ENCODE data around the gene ERG. TPM values are rescaled to one million over a fixed set of nuclear protein-coding genes. Genes with fewer than 3 reads are reported as not detected.

Gene ERG
- total and polyA plus RNA-seq, 9 of the 15 experiments (the other 6 are each of a cell fraction or from before 2014, with no cell fraction given) = 0.06 TPM; not detected in 8

- Histone ChIP-seq H3K27me3 (ENCODE audit: control insufficient read depth in 2 of 2, insufficient read depth in 2 of 2, low read length in 2 of 2) (peaks cover 14 to 42% of the 10 kb centered on the region in 2 experiments), H3K27ac (ENCODE audit: extremely low read depth, low read depth, low read length) (no peak overlapping the region), H2AFZ (ENCODE audit: low read depth, low read length) (no peak overlapping the region), H3K4me2 (ENCODE audit: insufficient read depth, low read length) (no peak overlapping the region), H3K9ac (ENCODE audit: insufficient read depth in 1 of 2, low read depth in 2 of 2, low read length in 2 of 2) (no peak overlapping the region), H3K9me3 (replicated peaks; ENCODE audit: control insufficient read depth, insufficient read depth, low read depth, low read length) (no peaks in the 10 kb centered on the region), H3K79me2 (ENCODE audit: control insufficient read depth, insufficient read depth, low read length) (no peaks in the 10 kb centered on the region), H3K4me1 (replicated peaks in 1 of 2; ENCODE audit: control insufficient read depth in 2 of 2, insufficient read depth in 2 of 2, low read length in 2 of 2) (peaks cover 0 to 8% of the 10 kb centered on the region in 2 experiments; a peak in 2 of 5 replicates), H3K4me3 (no peak overlapping the region), H3K9me1 (ENCODE audit: control insufficient read depth, insufficient read depth, low read length) (no peaks in the 10 kb centered on the region), H4K20me1 (replicated peaks; ENCODE audit: control insufficient read depth, insufficient read depth, low read length) (no peaks in the 10 kb centered on the region; the same call in 1 of the 2 replicates), H3K36me3 (ENCODE audit: control insufficient read depth, insufficient read depth, low read length) (no peaks in the 10 kb centered on the region)
- DNase-seq (ENCODE audit: extremely low read depth in 1 of 4, low spot score in 3 of 4) = no peak
- ChIA-PET CTCF (ENCODE audit: low intra/inter-chr PET ratio) (interaction anchor here (0.6 to 1.6 kb wide), 4 partner anchors 132 to 1185 kb away, joined by 3 to 8 read pairs (median 5); no protein-coding TSS in a partner anchor), POLR2A (interaction anchor here (0.6 to 1.2 kb wide), 2 partner anchors 8 to 187 kb away, joined by 3 read pairs; no protein-coding TSS in a partner anchor)
- BruUV-seq (replicated peaks) = no TSS peak
- intact Hi-C loops (cut with micrococcal nuclease) (loop anchor here (1.0 to 10.0 kb wide), 6 partner anchors 133 to 677 kb away; partner anchors contain the start of gene KCNJ6), in situ Hi-C loops (cut with MboI) (loop anchor here (5.0 kb wide), 2 partner anchors 195 to 655 kb away; no protein-coding TSS in a partner anchor)
- 2% methylated on average over 10 of the region's 10 CpGs for WGBS (ENCODE audit: insufficient coverage, low coverage, missing lambda C conversion rate)
- FAIRE-seq = no peak
- ATAC-seq = no peak
- TF ChIP-seq, protein P1, sequence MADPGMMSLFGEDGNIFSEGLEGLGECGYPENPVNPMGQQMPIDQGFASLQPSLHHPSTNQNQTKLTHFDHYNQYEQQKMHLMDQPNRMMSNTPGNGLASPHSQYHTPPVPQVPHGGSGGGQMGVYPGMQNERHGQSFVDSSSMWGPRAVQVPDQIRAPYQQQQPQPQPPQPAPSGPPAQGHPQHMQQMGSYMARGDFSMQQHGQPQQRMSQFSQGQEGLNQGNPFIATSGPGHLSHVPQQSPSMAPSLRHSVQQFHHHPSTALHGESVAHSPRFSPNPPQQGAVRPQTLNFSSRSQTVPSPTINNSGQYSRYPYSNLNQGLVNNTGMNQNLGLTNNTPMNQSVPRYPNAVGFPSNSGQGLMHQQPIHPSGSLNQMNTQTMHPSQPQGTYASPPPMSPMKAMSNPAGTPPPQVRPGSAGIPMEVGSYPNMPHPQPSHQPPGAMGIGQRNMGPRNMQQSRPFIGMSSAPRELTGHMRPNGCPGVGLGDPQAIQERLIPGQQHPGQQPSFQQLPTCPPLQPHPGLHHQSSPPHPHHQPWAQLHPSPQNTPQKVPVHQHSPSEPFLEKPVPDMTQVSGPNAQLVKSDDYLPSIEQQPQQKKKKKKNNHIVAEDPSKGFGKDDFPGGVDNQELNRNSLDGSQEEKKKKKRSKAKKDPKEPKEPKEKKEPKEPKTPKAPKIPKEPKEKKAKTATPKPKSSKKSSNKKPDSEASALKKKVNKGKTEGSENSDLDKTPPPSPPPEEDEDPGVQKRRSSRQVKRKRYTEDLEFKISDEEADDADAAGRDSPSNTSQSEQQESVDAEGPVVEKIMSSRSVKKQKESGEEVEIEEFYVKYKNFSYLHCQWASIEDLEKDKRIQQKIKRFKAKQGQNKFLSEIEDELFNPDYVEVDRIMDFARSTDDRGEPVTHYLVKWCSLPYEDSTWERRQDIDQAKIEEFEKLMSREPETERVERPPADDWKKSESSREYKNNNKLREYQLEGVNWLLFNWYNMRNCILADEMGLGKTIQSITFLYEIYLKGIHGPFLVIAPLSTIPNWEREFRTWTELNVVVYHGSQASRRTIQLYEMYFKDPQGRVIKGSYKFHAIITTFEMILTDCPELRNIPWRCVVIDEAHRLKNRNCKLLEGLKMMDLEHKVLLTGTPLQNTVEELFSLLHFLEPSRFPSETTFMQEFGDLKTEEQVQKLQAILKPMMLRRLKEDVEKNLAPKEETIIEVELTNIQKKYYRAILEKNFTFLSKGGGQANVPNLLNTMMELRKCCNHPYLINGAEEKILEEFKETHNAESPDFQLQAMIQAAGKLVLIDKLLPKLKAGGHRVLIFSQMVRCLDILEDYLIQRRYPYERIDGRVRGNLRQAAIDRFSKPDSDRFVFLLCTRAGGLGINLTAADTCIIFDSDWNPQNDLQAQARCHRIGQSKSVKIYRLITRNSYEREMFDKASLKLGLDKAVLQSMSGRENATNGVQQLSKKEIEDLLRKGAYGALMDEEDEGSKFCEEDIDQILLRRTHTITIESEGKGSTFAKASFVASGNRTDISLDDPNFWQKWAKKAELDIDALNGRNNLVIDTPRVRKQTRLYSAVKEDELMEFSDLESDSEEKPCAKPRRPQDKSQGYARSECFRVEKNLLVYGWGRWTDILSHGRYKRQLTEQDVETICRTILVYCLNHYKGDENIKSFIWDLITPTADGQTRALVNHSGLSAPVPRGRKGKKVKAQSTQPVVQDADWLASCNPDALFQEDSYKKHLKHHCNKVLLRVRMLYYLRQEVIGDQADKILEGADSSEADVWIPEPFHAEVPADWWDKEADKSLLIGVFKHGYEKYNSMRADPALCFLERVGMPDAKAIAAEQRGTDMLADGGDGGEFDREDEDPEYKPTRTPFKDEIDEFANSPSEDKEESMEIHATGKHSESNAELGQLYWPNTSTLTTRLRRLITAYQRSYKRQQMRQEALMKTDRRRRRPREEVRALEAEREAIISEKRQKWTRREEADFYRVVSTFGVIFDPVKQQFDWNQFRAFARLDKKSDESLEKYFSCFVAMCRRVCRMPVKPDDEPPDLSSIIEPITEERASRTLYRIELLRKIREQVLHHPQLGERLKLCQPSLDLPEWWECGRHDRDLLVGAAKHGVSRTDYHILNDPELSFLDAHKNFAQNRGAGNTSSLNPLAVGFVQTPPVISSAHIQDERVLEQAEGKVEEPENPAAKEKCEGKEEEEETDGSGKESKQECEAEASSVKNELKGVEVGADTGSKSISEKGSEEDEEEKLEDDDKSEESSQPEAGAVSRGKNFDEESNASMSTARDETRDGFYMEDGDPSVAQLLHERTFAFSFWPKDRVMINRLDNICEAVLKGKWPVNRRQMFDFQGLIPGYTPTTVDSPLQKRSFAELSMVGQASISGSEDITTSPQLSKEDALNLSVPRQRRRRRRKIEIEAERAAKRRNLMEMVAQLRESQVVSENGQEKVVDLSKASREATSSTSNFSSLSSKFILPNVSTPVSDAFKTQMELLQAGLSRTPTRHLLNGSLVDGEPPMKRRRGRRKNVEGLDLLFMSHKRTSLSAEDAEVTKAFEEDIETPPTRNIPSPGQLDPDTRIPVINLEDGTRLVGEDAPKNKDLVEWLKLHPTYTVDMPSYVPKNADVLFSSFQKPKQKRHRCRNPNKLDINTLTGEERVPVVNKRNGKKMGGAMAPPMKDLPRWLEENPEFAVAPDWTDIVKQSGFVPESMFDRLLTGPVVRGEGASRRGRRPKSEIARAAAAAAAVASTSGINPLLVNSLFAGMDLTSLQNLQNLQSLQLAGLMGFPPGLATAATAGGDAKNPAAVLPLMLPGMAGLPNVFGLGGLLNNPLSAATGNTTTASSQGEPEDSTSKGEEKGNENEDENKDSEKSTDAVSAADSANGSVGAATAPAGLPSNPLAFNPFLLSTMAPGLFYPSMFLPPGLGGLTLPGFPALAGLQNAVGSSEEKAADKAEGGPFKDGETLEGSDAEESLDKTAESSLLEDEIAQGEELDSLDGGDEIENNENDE (IDR thresholded peaks at IDR 0.05; ENCODE audit: low read depth, low read length) = no peak
- TF ChIP-seq ZC3H8 (IDR thresholded peaks at IDR 0.05) = no peak
- no peak for TF ChIP-seq ZNF586 (CRISPR knock-in tag; conservative IDR thresholded peaks at IDR 0.05)
- TF ChIP-seq PYGO2 (tag; IDR thresholded peaks at IDR 0.05) = no peak
- no peak for TF ChIP-seq TSC22D4 (tag; IDR thresholded peaks at IDR 0.05)
- TF ChIP-seq STAT6 (CRISPR knock-in tag; IDR thresholded peaks at IDR 0.05) = no peak
- no peak for TF ChIP-seq ZNF57 (CRISPR knock-in tag; IDR thresholded peaks at IDR 0.05)
- TF ChIP-seq CTBP1 (IDR thresholded peaks at IDR 0.05; ENCODE audit: borderline replicate concordance) = no peak
Measured at GRCh38 chr21:38351961-38352521, 146.2 kb downstream of the ERG start.
